Stimulated activated CD8-positive, alpha-beta memory T cell treated with anti-CD3 and anti-CD28 coated beads, Interleukin-7, amount 100 ng/mL, for 48 hours (primary cell): ENCODE results near the gene FCGR3A.
"Not testable (repeated sequence)": the region's sequence is repeated elsewhere in the genome, so short reads cannot be mapped to it uniquely, and the experiment has no call there.

Experiments
- DNase-seq, 2 donors: peaks; one replicate each; pipeline ENCODE4 v3.0.0-alpha.2; 2020; ENCODE audit warnings: low read depth in 1 of 2; ENCODE audit errors: extremely low read depth in 1 of 2

Gene FCGR3A

GRCh38 chr1:161549652-161550051 lies at the start of gene FCGR3A:
FCGR3A (minus strand) TSS chr1:161549818; CDS start chr1:161549736, 82 bp downstream.
- no peak for DNase-seq

GRCh38 chr1:161597077-161597476 lies 47.5 kb upstream of the FCGR3A start:
- not testable (repeated sequence) for DNase-seq

- not testable (repeated sequence) for DNase-seq
Measured at GRCh38 chr1:161595583-161595982, 46.0 kb upstream of the FCGR3A start.

- DNase-seq: not testable (repeated sequence)
Measured at GRCh38 chr1:161595173-161595572, 45.6 kb upstream of the FCGR3A start.

- not testable (repeated sequence) for DNase-seq
Measured at GRCh38 chr1:161594269-161594984, 44.8 kb upstream of the FCGR3A start.

- DNase-seq: not testable (repeated sequence)
Measured at GRCh38 chr1:161593092-161593755, 43.6 kb upstream of the FCGR3A start.

GRCh38 chr1:161592586-161592985 lies 43.0 kb upstream of the FCGR3A start:
- DNase-seq: not testable (repeated sequence)

- DNase-seq: not testable (repeated sequence)
Measured at GRCh38 chr1:161589920-161590319, 40.3 kb upstream of the FCGR3A start.

GRCh38 chr1:161589365-161589764 lies 39.7 kb upstream of the FCGR3A start:
- not testable (repeated sequence) for DNase-seq

GRCh38 chr1:161588596-161588995 lies 39.0 kb upstream of the FCGR3A start:
- not testable (repeated sequence) for DNase-seq

GRCh38 chr1:161582882-161583281 lies 33.3 kb upstream of the FCGR3A start:
- not testable (repeated sequence) for DNase-seq

GRCh38 chr1:161580879-161581537 lies 31.4 kb upstream of the FCGR3A start:
- DNase-seq: not testable (repeated sequence)

- not testable (repeated sequence) for DNase-seq
Measured at GRCh38 chr1:161579856-161580507, 30.4 kb upstream of the FCGR3A start.

- not testable (repeated sequence) for DNase-seq
Measured at GRCh38 chr1:161576676-161577075, 27.1 kb upstream of the FCGR3A start.

- not testable (repeated sequence) for DNase-seq
Measured at GRCh38 chr1:161571703-161572102, 22.1 kb upstream of the FCGR3A start.

GRCh38 chr1:161566602-161566960 lies 17.0 kb upstream of the FCGR3A start:
- DNase-seq: not testable (repeated sequence)

- DNase-seq: not testable (repeated sequence)
Measured at GRCh38 chr1:161563522-161563921, 13.9 kb upstream of the FCGR3A start.

GRCh38 chr1:161562441-161562840 lies 12.8 kb upstream of the FCGR3A start:
- not testable (repeated sequence) for DNase-seq

GRCh38 chr1:161560960-161561715 lies 11.5 kb upstream of the FCGR3A start:
- DNase-seq: not testable (repeated sequence)
